C4-2B (cell line): ENCODE data around the gene UBE2E2.

Source experiments
- H3K27ac ChIP-seq: fragments of 450-650 bp; 2 replicates; pipeline ENCODE4 v1.5.1; 2017
- ZFX ChIP-seq: fragments of 450-650 bp; IDR thresholded peaks from 2 replicates; pipeline ENCODE4 v1.6.1; 2017
- TF ChIP-seq, protein P1 (sequence below): fragments of 450-650 bp; conservative IDR thresholded peaks from 2 replicates; pipeline ENCODE4 v1.5.1; 2017; ENCODE audit warnings: mild to moderate bottlenecking

Gene UBE2E2

GRCh38 chr3:23465569-23465968 is 262.4 kb downstream of the UBE2E2 start:
- TF ChIP-seq, protein P1, sequence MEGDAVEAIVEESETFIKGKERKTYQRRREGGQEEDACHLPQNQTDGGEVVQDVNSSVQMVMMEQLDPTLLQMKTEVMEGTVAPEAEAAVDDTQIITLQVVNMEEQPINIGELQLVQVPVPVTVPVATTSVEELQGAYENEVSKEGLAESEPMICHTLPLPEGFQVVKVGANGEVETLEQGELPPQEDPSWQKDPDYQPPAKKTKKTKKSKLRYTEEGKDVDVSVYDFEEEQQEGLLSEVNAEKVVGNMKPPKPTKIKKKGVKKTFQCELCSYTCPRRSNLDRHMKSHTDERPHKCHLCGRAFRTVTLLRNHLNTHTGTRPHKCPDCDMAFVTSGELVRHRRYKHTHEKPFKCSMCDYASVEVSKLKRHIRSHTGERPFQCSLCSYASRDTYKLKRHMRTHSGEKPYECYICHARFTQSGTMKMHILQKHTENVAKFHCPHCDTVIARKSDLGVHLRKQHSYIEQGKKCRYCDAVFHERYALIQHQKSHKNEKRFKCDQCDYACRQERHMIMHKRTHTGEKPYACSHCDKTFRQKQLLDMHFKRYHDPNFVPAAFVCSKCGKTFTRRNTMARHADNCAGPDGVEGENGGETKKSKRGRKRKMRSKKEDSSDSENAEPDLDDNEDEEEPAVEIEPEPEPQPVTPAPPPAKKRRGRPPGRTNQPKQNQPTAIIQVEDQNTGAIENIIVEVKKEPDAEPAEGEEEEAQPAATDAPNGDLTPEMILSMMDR: no peak
- TF ChIP-seq ZFX: no peak
- no peak overlapping the region for H3K27ac ChIP-seq

DNA sequence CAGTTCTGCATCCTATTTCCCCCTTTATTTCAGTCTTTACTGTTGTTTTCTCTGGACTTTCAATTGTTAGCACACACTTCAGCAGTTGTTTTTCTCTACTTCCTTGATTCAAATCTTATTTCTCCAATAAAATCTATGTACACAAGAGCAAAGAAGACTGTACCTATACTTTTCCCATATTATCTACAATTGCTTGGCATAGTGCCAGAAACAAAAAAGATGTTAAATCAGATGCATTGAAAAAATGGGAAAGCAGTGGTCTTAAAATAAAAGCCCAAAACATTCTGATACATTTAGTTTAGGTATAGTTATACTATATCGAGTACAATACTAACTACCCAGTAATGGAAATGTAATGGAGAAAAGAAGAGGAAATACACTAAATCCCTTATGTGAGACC is 265.1 kb downstream of the UBE2E2 start:
- TF ChIP-seq, protein P1: no peak
- TF ChIP-seq ZFX: no peak
- no peak overlapping the region for H3K27ac ChIP-seq

DNA sequence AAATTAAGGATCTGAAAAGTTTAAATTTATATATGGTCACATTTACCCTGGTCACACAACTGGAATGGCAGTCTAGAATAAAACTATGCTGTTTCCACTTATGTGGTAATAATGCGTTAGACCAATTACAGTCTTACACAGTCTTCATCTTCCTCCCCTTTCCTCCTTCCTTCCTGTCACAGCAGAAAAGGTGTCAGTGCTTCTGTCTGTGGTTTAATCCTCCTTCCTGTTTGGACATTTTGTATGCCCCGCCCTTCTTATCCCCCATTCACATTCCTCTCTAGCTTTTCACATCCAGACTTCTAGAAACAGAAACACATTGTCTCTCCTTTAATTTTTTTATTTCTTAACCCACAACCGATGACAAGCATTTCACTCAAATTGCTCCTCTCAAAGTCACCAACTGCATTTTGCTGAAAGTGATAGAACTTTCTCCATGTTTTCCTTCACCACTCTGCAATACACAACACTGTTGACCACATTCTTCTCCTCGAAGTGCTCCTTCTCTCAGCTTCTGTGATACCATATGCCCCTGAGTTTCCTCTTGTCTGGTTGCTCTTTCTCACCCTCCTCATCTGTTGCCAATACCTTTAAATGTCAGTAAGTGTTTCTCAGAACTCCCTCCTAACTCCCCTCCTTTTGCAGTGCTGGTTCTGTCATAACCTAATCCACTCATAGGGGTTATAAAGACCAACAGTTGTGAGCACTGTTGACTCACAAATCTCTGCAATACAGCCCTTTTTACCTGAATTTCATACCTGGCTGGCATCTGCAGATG is 271.6 kb downstream of the UBE2E2 start:
- TF ChIP-seq ZFX: no peak
- no peak overlapping the region for H3K27ac ChIP-seq

DNA sequence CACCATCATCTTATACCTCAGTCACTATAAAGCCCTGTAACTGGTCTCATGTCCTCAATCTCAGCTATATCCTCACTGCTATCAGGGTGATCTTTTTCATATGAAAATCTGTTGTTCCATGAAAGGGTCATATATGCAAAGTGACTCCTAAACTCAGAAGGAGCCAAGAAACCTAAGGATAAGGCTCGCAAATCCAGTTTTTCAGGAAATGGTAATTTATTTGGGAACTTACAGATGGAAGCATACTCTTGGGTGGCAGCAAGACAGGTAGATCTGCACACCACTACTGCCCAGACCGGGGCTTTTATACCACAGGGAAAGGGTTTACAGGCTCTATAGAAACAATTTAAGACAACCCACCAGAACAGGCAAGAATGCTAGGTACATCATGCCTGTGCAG is 272.3 kb downstream of the UBE2E2 start:
- H3K27ac ChIP-seq: no peak overlapping the region
- no peak for TF ChIP-seq ZFX
- TF ChIP-seq, protein P1: no peak

- TF ChIP-seq, protein P1: no peak
- no peak for TF ChIP-seq ZFX
- no peak overlapping the region for H3K27ac ChIP-seq
Observed at GRCh38 chr3:23479026-23479425, 275.9 kb downstream of the UBE2E2 start.

GRCh38 chr3:23479615-23480328 is 276.6 kb downstream of the UBE2E2 start:
- H3K27ac ChIP-seq: no peak overlapping the region
- TF ChIP-seq, protein P1: no peak
- no peak for TF ChIP-seq ZFX

DNA sequence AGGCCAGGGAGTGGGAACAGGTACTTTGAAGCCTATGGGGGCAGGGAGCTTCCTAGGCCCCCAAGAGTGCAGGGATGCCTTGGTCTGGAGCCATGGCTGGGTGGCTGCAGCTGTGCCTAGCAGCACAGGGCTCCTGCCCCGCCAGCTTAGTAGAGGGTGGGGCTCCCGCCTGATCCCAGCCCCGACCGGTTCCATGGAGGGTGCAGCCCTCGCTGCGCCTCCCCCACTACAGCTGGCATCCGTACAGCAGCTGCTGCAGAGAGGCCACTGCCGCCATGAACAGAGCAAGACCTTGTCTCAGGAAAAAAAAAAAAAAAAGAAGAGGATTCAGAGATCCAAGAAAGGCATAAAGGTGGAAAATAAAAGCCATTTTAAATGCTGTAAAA is 277.2 kb downstream of the UBE2E2 start:
- TF ChIP-seq, protein P1: no peak
- no peak for TF ChIP-seq ZFX
- no peak overlapping the region for H3K27ac ChIP-seq
